Renal cortical epithelial cell (primary cell): Measurements from ENCODE around the gene WWOX. TPM values are rescaled to one million over a fixed set of nuclear protein-coding genes. Genes with fewer than 3 reads are reported as not detected.
A peak's percentile ranks its signal among the peaks of the same experiment; 100 is the strongest.
"Not testable (repeated sequence)": the region's sequence is repeated elsewhere in the genome, so short reads cannot be mapped to it uniquely, and the experiment has no call there.

Experiments used
- DNase-seq: peaks from one replicate; pipeline ENCODE4 v3.0.0-alpha.2; 2011; ENCODE audit warnings: low read depth
- total RNA-seq: library from RNA; depleted of rRNA; stranded (reverse); fragments of >200 nt; gene quantifications from 2 replicates; pipeline ENCODE4 v1.2.3, GENCODE V29; 2014

Gene WWOX
- total RNA-seq, 1 donor from 2014 or later: 29.5 TPM

DNA sequence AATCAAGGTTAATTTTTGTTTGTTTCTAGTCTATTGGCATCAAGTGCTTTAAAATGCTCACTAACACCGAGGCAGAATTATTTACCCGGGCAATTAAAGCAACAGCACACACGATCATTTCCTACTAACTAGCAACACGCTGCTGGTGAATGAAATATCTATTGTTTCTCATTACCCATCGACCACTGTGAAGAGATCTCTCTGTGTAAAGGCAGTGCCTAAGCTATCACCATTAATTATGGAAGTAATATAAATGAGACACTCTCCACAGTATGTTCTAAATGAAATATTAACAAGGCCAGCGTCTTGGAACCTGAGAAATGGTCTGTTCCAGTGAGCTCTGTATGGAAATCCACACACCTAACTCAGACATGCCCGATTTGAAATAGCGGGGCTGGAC lies 1103.5 kb downstream of the WWOX start:
- DNase-seq: no peak

GRCh38 chr16:79204486-79204885 lies 1105.0 kb downstream of the WWOX start:
- no peak for DNase-seq

- DNase-seq: no peak
These were observed 1107.4 kb downstream of the WWOX start for GRCh38 chr16:79206889-79207288.

- no peak for DNase-seq
These were observed 1109.9 kb downstream of the WWOX start for GRCh38 chr16:79209308-79209707.

DNA sequence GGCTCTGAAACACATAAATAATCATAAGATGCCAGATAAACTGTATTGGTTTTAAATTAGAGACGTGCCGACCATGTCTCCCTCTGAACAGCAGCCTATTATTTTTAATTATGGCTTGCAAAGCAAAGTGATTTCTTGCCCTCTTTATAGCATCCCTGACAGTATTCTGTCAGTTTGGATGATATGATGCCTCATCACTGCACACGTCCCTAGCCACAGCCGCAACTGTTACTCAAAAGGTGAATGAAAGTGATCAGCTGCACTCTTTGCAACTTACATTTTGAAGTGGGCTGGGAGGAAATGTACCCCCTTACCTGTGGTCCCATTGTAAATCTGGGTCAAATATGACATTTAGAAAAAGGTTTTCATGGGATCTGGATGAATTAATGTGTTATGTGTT lies 1111.2 kb downstream of the WWOX start:
- DNase-seq: no peak

DNA sequence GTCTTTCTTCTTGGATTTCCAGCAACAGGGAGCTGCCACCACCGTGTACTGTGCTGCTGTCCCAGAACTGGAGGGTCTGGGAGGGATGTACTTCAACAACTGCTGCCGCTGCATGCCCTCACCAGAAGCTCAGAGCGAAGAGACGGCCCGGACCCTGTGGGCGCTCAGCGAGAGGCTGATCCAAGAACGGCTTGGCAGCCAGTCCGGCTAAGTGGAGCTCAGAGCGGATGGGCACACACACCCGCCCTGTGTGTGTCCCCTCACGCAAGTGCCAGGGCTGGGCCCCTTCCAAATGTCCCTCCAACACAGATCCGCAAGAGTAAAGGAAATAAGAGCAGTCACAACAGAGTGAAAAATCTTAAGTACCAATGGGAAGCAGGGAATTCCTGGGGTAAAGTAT lies 1112.1 kb downstream of the WWOX start:
- DNase-seq: no peak

DNA sequence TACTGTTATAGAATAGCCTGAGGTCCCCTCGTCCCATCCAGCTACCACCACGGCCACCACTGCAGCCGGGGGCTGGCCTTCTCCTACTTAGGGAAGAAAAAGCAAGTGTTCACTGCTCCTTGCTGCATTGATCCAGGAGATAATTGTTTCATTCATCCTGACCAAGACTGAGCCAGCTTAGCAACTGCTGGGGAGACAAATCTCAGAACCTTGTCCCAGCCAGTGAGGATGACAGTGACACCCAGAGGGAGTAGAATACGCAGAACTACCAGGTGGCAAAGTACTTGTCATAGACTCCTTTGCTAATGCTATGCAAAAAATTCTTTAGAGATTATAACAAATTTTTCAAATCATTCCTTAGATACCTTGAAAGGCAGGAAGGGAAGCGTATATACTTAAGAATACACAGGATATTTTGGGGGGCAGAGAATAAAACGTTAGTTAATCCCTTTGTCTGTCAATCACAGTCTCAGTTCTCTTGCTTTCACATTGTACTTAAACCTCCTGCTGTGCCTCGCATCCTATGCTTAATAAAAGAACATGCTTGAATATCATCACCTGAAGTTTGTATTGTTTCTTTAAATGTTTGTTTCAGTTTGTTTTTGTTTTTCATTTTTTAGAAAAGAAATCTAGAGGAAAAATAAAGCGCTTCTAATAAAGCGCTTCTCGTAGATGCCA lies 1112.8 kb downstream of the WWOX start:
- DNase-seq: no peak

- no peak for DNase-seq
These were observed 1113.8 kb downstream of the WWOX start for GRCh38 chr16:79213214-79213613.

GRCh38 chr16:79215289-79215688 lies 1115.8 kb downstream of the WWOX start:
- DNase-seq: no peak

DNA sequence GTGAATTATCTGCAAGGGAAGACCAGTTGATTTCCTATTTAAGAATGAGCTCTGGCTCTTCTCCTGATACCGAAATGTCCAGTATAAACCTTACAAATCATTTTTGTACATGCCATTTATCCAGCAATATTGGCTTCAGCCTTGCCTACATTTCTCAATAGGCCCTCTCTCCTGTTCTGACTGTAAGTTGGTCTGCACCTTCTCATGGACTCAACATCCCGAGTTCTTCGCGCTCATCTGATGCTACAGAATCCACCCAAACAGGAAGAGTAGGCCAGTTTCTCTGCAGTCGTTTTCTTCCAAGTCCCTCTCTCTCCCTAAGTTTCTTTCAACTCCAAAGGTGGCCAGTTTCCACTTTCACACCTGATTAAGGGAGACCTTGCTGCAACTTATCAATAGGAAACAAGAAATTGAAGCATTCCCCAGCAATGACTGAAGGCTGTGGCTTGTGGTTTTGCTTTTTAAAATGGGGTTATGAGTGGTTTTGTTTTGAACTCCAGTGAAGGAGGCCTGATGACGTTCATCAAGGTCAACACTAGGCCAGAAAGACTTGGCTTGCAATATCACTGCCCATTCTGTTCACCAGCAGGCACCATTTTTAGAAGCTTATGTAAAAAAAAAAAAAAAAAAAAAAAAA lies 1118.0 kb downstream of the WWOX start:
- no peak for DNase-seq

- no peak for DNase-seq
These were observed 1118.9 kb downstream of the WWOX start for GRCh38 chr16:79218351-79218750.

GRCh38 chr16:79225994-79226393 lies 1126.5 kb downstream of the WWOX start:
- DNase-seq: not testable (repeated sequence)

DNA sequence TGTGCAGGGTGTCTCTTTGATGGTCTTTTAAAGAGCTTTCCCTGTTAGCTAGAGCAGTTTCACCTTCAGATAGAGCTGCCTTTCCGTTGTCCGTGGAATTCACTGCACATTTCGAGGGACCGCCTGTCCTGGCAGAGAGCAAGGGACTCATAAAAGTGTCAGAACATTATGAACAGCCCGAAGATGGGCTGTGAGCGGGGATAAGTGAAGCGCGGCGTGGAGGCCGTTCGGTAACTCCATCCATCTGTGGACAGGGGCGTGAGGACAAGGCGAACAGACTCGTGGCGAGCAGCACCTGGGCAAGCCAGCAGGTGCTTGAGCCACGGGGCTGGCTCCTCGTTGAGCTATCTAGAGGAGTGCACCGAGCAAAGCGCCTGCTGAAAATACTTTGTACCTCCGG lies 1129.9 kb downstream of the WWOX start:
- DNase-seq: no peak

- not testable (repeated sequence) for DNase-seq
These were observed 1146.2 kb downstream of the WWOX start for GRCh38 chr16:79245700-79246099.

DNA sequence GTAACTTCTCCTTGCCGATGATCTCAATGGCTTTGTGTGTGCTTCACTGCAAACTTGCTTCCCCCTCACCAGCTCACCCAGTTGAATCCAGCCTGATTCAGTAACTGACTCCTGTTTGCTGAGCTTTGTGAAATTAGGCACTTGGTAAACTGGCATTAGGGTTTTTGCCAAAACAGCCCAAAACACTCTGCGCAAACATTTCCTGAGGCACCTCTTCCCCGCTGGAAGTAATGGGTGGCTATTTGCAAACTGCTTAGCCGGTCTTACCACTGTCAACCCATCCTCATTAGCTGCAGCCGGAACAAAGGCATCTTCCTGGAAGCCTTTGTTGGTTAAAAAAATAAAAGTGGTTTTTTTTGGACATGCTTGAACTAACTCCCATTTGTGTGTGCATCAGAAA lies 1147.9 kb downstream of the WWOX start:
- no peak for DNase-seq

- no peak for DNase-seq
These were observed 1148.9 kb downstream of the WWOX start for GRCh38 chr16:79248351-79248750.

DNA sequence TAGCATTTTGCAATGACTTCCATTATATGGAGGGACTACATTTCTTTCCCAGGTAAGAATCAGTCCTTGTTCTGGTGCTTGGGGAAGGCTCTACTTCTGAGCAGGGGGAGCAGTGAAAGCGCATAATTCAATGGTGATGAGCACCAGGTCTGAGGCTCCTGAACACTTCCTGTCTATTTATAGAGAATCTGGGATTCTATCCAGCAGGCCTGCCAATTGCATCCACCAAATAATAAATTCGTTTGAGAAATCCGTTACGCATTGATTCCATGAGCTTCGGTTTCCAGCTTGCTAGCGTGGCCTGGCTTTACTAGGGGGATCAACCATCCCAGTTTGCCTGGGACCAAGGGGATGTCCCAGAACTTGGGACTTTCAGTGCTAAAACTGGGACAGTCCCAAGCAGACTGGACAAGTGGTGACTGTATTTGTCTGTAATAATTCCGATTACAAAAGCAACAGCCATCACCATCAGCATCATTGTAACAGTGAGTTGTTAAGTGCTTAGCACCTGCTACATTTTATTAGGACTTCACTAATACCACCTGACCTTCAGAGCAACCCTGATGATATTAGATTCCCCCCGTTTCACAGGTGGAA lies 1151.1 kb downstream of the WWOX start:
- DNase-seq: no peak

DNA sequence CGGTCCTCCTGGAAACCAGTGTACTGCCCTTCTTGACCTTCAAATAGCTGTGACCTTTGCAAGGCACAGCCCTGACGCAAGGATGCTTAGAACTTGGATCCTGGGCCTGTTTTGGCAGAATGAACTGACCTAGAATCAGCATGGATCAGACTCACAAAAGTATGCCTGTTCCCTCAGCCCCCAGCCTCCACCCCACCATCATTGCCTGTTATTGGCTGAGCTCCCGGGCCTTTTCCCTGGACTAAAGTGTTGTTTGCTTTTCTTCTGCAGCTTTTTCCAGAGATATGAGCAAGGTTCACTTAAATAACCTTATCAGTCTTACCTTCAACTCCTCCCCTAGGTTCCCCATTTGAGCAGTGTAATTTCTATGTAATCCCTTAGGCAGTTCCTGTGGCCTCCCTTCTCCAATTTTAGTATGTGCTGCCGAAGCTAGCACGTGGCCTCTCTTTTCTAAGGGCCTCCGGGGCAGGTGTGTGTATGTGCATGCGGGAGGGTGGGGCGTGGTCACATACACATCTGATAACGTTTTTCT lies 1153.7 kb downstream of the WWOX start:
- no peak for DNase-seq

DNA sequence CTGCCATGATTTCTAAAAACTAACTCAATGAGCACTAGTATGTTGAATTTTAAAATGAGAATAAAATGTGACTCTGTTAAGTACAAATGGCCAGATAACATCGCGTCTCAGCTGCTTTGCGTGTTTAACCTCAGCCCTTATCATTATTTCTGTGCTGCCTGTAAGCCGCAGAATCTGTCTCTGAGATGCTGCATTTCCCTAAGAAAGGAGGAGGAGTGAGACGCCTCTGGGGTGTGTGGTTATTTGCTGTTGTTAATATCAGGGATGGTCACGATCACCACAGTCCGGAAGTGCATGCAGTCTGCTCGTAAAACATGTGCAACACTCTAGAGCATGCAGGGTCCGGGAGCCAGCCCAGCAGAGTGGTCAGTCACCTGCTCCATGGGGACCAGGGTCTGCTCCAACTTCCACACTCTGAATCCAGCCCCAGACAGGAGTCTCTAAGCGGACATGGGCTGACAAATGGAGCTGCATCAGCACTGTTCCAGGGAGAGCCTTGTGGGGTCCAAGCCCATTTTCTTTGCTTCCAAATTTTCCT lies 1158.6 kb downstream of the WWOX start:
- no peak for DNase-seq

GRCh38 chr16:79260890-79261289 lies 1161.4 kb downstream of the WWOX start:
- not testable (repeated sequence) for DNase-seq

- DNase-seq: peak; percentile 53
These were observed 1162.1 kb downstream of the WWOX start for GRCh38 chr16:79261481-79261940.

GRCh38 chr16:79261944-79262552 lies 1162.6 kb downstream of the WWOX start:
- DNase-seq: no peak
